ENCODE measurements around the gene TMEM184A. TPM values are rescaled to one million over a fixed set of nuclear protein-coding genes. Genes with fewer than 3 reads are reported as not detected.

TMEM184A gene
- total and polyA plus RNA-seq, 2 experiments from 2014 or later: 0.18 to 0.66 TPM

DNA sequence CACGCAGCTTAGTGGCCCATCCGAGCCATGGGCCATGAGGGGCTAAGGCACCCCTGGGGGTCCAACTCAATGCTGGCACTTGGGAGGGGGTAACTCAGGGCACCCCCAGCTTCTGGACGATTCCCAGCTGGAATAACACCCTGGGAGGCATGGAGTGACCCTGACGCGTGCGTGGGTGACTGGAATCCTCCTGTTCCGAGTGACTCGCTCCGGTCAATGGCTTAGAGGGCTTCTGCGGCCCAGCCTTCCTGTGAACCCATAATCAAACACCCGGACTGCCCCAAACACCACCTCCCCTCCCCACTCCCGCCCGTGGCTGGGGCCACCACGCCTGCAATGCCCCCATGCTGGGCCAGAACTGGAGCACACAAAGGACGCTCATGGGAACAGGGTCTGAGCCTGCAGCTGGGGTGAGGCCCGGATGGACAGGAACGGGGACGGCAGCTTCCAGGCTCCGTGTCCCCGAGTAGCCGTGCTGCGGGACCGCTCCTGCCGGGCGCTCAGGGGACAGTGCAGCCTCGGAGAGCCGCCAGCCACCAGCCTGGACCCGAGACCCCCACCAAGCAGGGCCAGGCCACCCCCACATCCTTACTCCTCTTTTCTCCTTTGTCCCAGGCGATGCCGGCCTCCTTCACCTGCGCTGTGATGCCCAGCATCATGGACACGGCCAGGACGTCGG is 60.3 kb downstream of the TMEM184A start:
- ATAC-seq (no peak), DNase-seq (ENCODE audit: low spot score) (no peak)
- Histone ChIP-seq H3K4me2 (no peak overlapping the region), H3K27me3 (ENCODE audit: insufficient read depth) (no peaks in the 10 kb centered on the region), H3K4me3 (no peak overlapping the region), H3K4me1 (ENCODE audit: insufficient read depth) (no peaks in the 10 kb centered on the region), H2AFZ (no peak overlapping the region), H3K79me2 (replicated peaks; ENCODE audit: insufficient read depth) (peaks cover 3% of the 10 kb centered on the region), H3F3A (replicated peaks; ENCODE audit: low read depth) (no peaks in the 10 kb centered on the region), H3K9me2 (ENCODE audit: insufficient read depth) (no peaks in the 10 kb centered on the region), H3K27ac (ENCODE audit: low read depth) (no peak overlapping the region), H4K20me1 (replicated peaks; ENCODE audit: insufficient read depth) (peaks cover 8% of the 10 kb centered on the region; the same call in 1 of the 2 replicates), H3K36me3 (ENCODE audit: insufficient read depth) (0 out of 2 replicates have a peak, but pooled peaks cover 4% of the 10 kb centered on the region)
- Mint-ChIP-seq H3K4me1 (no peaks in the 10 kb centered on the region), H3K9me3 (no peaks in the 10 kb centered on the region), H3K27me3 (ENCODE audit: insufficient read depth, low read depth, poor library complexity) (peaks cover under 1% of the 10 kb centered on the region), H3K4me3 (no peak overlapping the region), H3K36me3 (ENCODE audit: low read depth) (peaks cover 42% of the 10 kb centered on the region), H3K27ac (no peak overlapping the region)
- no peak for TF ChIP-seq CTCF (conservative IDR thresholded peaks at IDR 0.05; ENCODE audit: low read depth in 2 of 2)
- TF ChIP-seq ZNF331 (CRISPR knock-in tag; IDR thresholded peaks at IDR 0.05; ENCODE audit: low read depth): no peak
- TF ChIP-seq POLR2AphosphoS5 (IDR thresholded peaks at IDR 0.05; ENCODE audit: low read depth): no peak
- no peak for TF ChIP-seq STAT1 (IDR thresholded peaks at IDR 0.05; ENCODE audit: unreplicated experiment)
- TF ChIP-seq EZH2 (IDR thresholded peaks at IDR 0.05; ENCODE audit: low read depth, unreplicated experiment): no peak
- TF ChIP-seq, protein P1, sequence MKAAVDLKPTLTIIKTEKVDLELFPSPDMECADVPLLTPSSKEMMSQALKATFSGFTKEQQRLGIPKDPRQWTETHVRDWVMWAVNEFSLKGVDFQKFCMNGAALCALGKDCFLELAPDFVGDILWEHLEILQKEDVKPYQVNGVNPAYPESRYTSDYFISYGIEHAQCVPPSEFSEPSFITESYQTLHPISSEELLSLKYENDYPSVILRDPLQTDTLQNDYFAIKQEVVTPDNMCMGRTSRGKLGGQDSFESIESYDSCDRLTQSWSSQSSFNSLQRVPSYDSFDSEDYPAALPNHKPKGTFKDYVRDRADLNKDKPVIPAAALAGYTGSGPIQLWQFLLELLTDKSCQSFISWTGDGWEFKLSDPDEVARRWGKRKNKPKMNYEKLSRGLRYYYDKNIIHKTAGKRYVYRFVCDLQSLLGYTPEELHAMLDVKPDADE (IDR thresholded peaks at IDR 0.05): no peak
- no peak for TF ChIP-seq ZNF114 (CRISPR knock-in tag; IDR thresholded peaks at IDR 0.05)
- TF ChIP-seq, protein P2, sequence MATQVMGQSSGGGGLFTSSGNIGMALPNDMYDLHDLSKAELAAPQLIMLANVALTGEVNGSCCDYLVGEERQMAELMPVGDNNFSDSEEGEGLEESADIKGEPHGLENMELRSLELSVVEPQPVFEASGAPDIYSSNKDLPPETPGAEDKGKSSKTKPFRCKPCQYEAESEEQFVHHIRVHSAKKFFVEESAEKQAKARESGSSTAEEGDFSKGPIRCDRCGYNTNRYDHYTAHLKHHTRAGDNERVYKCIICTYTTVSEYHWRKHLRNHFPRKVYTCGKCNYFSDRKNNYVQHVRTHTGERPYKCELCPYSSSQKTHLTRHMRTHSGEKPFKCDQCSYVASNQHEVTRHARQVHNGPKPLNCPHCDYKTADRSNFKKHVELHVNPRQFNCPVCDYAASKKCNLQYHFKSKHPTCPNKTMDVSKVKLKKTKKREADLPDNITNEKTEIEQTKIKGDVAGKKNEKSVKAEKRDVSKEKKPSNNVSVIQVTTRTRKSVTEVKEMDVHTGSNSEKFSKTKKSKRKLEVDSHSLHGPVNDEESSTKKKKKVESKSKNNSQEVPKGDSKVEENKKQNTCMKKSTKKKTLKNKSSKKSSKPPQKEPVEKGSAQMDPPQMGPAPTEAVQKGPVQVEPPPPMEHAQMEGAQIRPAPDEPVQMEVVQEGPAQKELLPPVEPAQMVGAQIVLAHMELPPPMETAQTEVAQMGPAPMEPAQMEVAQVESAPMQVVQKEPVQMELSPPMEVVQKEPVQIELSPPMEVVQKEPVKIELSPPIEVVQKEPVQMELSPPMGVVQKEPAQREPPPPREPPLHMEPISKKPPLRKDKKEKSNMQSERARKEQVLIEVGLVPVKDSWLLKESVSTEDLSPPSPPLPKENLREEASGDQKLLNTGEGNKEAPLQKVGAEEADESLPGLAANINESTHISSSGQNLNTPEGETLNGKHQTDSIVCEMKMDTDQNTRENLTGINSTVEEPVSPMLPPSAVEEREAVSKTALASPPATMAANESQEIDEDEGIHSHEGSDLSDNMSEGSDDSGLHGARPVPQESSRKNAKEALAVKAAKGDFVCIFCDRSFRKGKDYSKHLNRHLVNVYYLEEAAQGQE (IDR thresholded peaks at IDR 0.05; ENCODE audit: unreplicated experiment): no peak
- no peak for TF ChIP-seq JUNB (IDR thresholded peaks at IDR 0.05; ENCODE audit: unreplicated experiment)
- no peak for TF ChIP-seq EZH2phosphoT487 (IDR thresholded peaks at IDR 0.05; ENCODE audit: unreplicated experiment)
- TF ChIP-seq CREB1 (CRISPR knock-in tag; IDR thresholded peaks at IDR 0.05; ENCODE audit: low read depth): no peak
- TF ChIP-seq NANOG (IDR thresholded peaks at IDR 0.05; ENCODE audit: borderline replicate concordance): no peak
- TF ChIP-seq, protein P3, sequence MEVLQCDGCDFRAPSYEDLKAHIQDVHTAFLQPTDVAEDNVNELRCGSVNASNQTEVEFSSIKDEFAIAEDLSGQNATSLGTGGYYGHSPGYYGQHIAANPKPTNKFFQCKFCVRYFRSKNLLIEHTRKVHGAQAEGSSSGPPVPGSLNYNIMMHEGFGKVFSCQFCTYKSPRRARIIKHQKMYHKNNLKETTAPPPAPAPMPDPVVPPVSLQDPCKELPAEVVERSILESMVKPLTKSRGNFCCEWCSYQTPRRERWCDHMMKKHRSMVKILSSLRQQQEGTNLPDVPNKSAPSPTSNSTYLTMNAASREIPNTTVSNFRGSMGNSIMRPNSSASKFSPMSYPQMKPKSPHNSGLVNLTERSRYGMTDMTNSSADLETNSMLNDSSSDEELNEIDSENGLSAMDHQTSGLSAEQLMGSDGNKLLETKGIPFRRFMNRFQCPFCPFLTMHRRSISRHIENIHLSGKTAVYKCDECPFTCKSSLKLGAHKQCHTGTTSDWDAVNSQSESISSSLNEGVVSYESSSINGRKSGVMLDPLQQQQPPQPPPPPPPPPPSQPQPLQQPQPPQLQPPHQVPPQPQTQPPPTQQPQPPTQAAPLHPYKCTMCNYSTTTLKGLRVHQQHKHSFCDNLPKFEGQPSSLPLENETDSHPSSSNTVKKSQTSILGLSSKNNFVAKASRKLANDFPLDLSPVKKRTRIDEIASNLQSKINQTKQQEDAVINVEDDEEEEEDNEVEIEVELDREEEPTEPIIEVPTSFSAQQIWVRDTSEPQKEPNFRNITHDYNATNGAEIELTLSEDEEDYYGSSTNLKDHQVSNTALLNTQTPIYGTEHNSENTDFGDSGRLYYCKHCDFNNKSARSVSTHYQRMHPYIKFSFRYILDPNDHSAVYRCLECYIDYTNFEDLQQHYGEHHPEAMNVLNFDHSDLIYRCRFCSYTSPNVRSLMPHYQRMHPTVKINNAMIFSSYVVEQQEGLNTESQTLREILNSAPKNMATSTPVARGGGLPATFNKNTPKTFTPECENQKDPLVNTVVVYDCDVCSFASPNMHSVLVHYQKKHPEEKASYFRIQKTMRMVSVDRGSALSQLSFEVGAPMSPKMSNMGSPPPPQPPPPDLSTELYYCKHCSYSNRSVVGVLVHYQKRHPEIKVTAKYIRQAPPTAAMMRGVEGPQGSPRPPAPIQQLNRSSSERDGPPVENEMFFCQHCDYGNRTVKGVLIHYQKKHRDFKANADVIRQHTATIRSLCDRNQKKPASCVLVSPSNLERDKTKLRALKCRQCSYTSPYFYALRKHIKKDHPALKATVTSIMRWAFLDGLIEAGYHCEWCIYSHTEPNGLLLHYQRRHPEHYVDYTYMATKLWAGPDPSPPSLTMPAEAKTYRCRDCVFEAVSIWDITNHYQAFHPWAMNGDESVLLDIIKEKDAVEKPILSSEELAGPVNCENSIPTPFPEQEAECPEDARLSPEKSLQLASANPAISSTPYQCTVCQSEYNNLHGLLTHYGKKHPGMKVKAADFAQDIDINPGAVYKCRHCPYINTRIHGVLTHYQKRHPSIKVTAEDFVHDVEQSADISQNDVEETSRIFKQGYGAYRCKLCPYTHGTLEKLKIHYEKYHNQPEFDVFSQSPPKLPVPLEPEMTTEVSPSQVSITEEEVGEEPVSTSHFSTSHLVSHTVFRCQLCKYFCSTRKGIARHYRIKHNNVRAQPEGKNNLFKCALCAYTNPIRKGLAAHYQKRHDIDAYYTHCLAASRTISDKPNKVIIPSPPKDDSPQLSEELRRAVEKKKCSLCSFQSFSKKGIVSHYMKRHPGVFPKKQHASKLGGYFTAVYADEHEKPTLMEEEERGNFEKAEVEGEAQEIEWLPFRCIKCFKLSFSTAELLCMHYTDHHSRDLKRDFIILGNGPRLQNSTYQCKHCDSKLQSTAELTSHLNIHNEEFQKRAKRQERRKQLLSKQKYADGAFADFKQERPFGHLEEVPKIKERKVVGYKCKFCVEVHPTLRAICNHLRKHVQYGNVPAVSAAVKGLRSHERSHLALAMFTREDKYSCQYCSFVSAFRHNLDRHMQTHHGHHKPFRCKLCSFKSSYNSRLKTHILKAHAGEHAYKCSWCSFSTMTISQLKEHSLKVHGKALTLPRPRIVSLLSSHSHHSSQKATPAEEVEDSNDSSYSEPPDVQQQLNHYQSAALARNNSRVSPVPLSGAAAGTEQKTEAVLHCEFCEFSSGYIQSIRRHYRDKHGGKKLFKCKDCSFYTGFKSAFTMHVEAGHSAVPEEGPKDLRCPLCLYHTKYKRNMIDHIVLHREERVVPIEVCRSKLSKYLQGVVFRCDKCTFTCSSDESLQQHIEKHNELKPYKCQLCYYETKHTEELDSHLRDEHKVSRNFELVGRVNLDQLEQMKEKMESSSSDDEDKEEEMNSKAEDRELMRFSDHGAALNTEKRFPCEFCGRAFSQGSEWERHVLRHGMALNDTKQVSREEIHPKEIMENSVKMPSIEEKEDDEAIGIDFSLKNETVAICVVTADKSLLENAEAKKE (CRISPR knock-in tag; IDR thresholded peaks at IDR 0.05): no peak
